LHCN-M2 (cell line): Measurements from ENCODE around the gene GAS2L1. TPM values are rescaled to one million over a fixed set of nuclear protein-coding genes. Genes with fewer than 3 reads are reported as not detected.
A peak's percentile ranks its signal among the peaks of the same experiment; 100 is the strongest.

Source experiments
- DNase-seq: peaks from one replicate; pipeline ENCODE4 v3.0.0-alpha.2; 2012; ENCODE audit warnings: low read depth
- total RNA-seq: library from RNA; depleted of rRNA; stranded (reverse); fragments of >200 nt; gene quantifications from 2 replicates; pipeline ENCODE4 v1.2.3, GENCODE V29; 2014

GAS2L1 gene
- total RNA-seq, 1 experiment from 2014 or later, result 33.3 TPM

GRCh38 chr22:29275167-29275566 is 31.3 kb upstream of the GAS2L1 start:
- no peak for DNase-seq

- DNase-seq, result no peak
Observed at GRCh38 chr22:29275819-29276565, 30.5 kb upstream of the GAS2L1 start.

- no peak for DNase-seq
Observed at GRCh38 chr22:29277927-29278326, 28.5 kb upstream of the GAS2L1 start.

- no peak for DNase-seq
Observed at GRCh38 chr22:29284196-29284595, 22.3 kb upstream of the GAS2L1 start.

- no peak for DNase-seq
Observed at GRCh38 chr22:29288837-29289236, 17.6 kb upstream of the GAS2L1 start.

- no peak for DNase-seq
Observed at GRCh38 chr22:29290061-29290460, 16.4 kb upstream of the GAS2L1 start.

GRCh38 chr22:29291215-29291614 is 15.2 kb upstream of the GAS2L1 start:
- DNase-seq, result no peak

GRCh38 chr22:29292379-29292778 is 14.1 kb upstream of the GAS2L1 start:
- DNase-seq, result no peak

GRCh38 chr22:29298641-29299040 is 7.8 kb upstream of the GAS2L1 start:
- no peak for DNase-seq

- DNase-seq, result no peak
Observed at GRCh38 chr22:29299136-29299900, 7.1 kb upstream of the GAS2L1 start.

GRCh38 chr22:29300467-29300806 is 6.0 kb upstream of the GAS2L1 start:
- DNase-seq, result no peak

GRCh38 chr22:29300807-29301601 is 5.4 kb upstream of the GAS2L1 start:
- no peak for DNase-seq

- DNase-seq, result no peak
Observed at GRCh38 chr22:29301716-29302401, 4.6 kb upstream of the GAS2L1 start.

- no peak for DNase-seq
Observed at GRCh38 chr22:29302402-29302680, 4.1 kb upstream of the GAS2L1 start.

- DNase-seq, result no peak
Observed at GRCh38 chr22:29302681-29303465, 3.6 kb upstream of the GAS2L1 start.

GRCh38 chr22:29305836-29306174 is 645 bp upstream of the GAS2L1 start:
- no peak for DNase-seq

GRCh38 chr22:29306835-29307595 is 565 bp downstream of the GAS2L1 start:
- peak; percentile 67 for DNase-seq

- DNase-seq, result no peak
Observed at GRCh38 chr22:29307596-29308147, 1.2 kb downstream of the GAS2L1 start.

- no peak for DNase-seq
Observed at GRCh38 chr22:29308148-29308790, 1.8 kb downstream of the GAS2L1 start.

GRCh38 chr22:29308791-29309262 is 2.4 kb downstream of the GAS2L1 start:
- DNase-seq, result peak; percentile 66
